Measurements from ENCODE around the gene NAALADL2. TPM values are rescaled to one million over a fixed set of nuclear protein-coding genes. Genes with fewer than 3 reads are reported as not detected.

The NAALADL2 gene
- total and polyA plus RNA-seq, 2 of the 8 experiments (the other 6 are each of a cell fraction or from before 2014, with no cell fraction given): 0.12 to 0.22 TPM

- TF ChIP-seq BACH1 (IDR thresholded peaks at IDR 0.05; ENCODE audit: low read length) (no peak), RNF2 (IDR thresholded peaks at IDR 0.05; ENCODE audit: borderline replicate concordance, low read depth, low read length, missing control alignments, poor library complexity, severe bottlenecking) (no peak), RBBP5 (IDR thresholded peaks at IDR 0.05; ENCODE audit: borderline replicate concordance, low read depth, low read length) (no peak), EGR1 (IDR thresholded peaks at IDR 0.05; ENCODE audit: borderline replicate concordance, low read depth, low read length) (no peak), KDM4A (IDR thresholded peaks at IDR 0.05; ENCODE audit: low read depth, low read length, severe bottlenecking) (no peak), TAF7 (optimal IDR thresholded peaks at IDR 0.05; ENCODE audit: borderline replicate concordance, low read depth, low read length) (no peak), GTF2F1 (IDR thresholded peaks at IDR 0.05; ENCODE audit: borderline replicate concordance, low read depth, low read length) (no peak), E2F6 (IDR thresholded peaks at IDR 0.05) (no peak), BCL11A (IDR thresholded peaks at IDR 0.05; ENCODE audit: low read depth in 2 of 2, low read length in 2 of 2) (no peak)
- H2BK12ac ChIP-seq (ENCODE audit: low read depth, low read length): no peak overlapping the region
- no peak overlapping the region for H3K9ac ChIP-seq (replicated peaks in 1 of 4; ENCODE audit: extremely low read depth in 1 of 4, low read depth in 3 of 4, low read length in 3 of 4)
- H3K23ac ChIP-seq (ENCODE audit: insufficient read length): no peak overlapping the region
- no peak overlapping the region for H3K56ac ChIP-seq (replicated peaks; ENCODE audit: insufficient read length, low read depth, low read length)
- H4K20me1 ChIP-seq (replicated peaks in 1 of 2; ENCODE audit: control insufficient read depth in 1 of 2, insufficient read depth in 2 of 2, low read length in 2 of 2): no peaks in the 10 kb centered on the region
- no peak overlapping the region for H3K27ac ChIP-seq (ENCODE audit: low read depth, low read length)
- ChIA-PET CTCF (ENCODE audit: partially characterized antibody) (interaction anchor here (0.8 kb wide), 1 partner anchor 1443 kb away, joined by 3 read pairs; no protein-coding TSS in a partner anchor), POLR2A (ENCODE audit: partially characterized antibody) (no interaction called here)
- no peak overlapping the region for H2BK20ac ChIP-seq (ENCODE audit: low read length)
- H4K91ac ChIP-seq (replicated peaks; ENCODE audit: insufficient read length, low read length): no peak overlapping the region
- no peaks in the 10 kb centered on the region for H3K27me3 ChIP-seq (replicated peaks in 1 of 4; ENCODE audit: control insufficient read depth in 3 of 4, extremely low read depth in 1 of 4, insufficient read depth in 3 of 4, low read length in 3 of 4)
- H3K36me3 ChIP-seq (ENCODE audit: control insufficient read depth in 2 of 4, insufficient read depth in 4 of 4, low read length in 3 of 4): no peaks in the 10 kb centered on the region
- H3K79me2 ChIP-seq (ENCODE audit: control insufficient read depth in 1 of 2, insufficient read depth in 2 of 2, low read length in 2 of 2): no peaks in the 10 kb centered on the region
- no peak overlapping the region for H2BK120ac ChIP-seq (replicated peaks; ENCODE audit: low read depth, low read length)
- no peak overlapping the region for H3K14ac ChIP-seq (ENCODE audit: insufficient read length)
- H2BK15ac ChIP-seq (ENCODE audit: low read length): no peak overlapping the region
- no peak overlapping the region for H4K5ac ChIP-seq (ENCODE audit: insufficient read length, low read depth, low read length)
- no peak overlapping the region for H2AK5ac ChIP-seq (ENCODE audit: low read depth, low read length)
- H4K8ac ChIP-seq (ENCODE audit: extremely low read depth, insufficient read depth, low read length): no peak overlapping the region
- no peak overlapping the region for H3K4me3 ChIP-seq (ENCODE audit: extremely low read depth in 1 of 4, insufficient read depth in 2 of 4, low read depth in 3 of 4, low read length in 4 of 4)
- no peaks in the 10 kb centered on the region for H3K79me1 ChIP-seq (ENCODE audit: low read depth, low read length)
- DNase-seq (ENCODE audit: low read depth in 1 of 2, low spot score in 2 of 2) (no peak), FAIRE-seq (no peak)
- H3K23me2 ChIP-seq (ENCODE audit: low read depth, low read length): no peaks in the 10 kb centered on the region
- H3K4me2 ChIP-seq (ENCODE audit: insufficient read depth in 1 of 2, low read depth in 2 of 2, low read length in 2 of 2): no peak overlapping the region
- WGBS, 2 experiments (ENCODE audit: extremely low coverage in 1 of 2, insufficient coverage in 1 of 2, insufficient read length in 1 of 2, insufficient replicate concordance in 2 of 2, low coverage in 1 of 2, low lambda C conversion rate in 2 of 2, missing lambda C conversion rate in 1 of 2): 78% methylated on average over 2 of the region's 2 CpGs; no CpG with 5 or more reads in 1 of the 2 experiments
- H3K9me3 ChIP-seq (ENCODE audit: insufficient read depth in 2 of 2, low read depth in 1 of 2, low read length in 1 of 2): no peaks in the 10 kb centered on the region
- 0 out of 2 replicates have a peak overlapping the region, but pooled peaks have one; percentile 36 for H2AFZ ChIP-seq (ENCODE audit: low read length)
- H3K4me1 ChIP-seq (replicated peaks in 1 of 4; ENCODE audit: control insufficient read depth in 3 of 4, insufficient read depth in 4 of 4, low read length in 3 of 4): no peaks in the 10 kb centered on the region
- H2BK5ac ChIP-seq (ENCODE audit: low read depth, low read length): no peak overlapping the region
- no peak overlapping the region for H3K4ac ChIP-seq (replicated peaks; ENCODE audit: insufficient read length, low read depth, low read length)
- no peak overlapping the region for H3K18ac ChIP-seq (ENCODE audit: extremely low read depth, low read length)
These were observed 746.7 kb downstream of the NAALADL2 start for GRCh38 chr3:175605851-175606250.
